Mucosa of stomach (tissue), 1 donor: ENCODE results near the gene PAN2.
"Not testable (repeated sequence)": the region's sequence is repeated elsewhere in the genome, so short reads cannot be mapped to it uniquely, and the experiment has no call there.

Source experiments
- H3K27me3 ChIP-seq: one replicate; pipeline ENCODE4 v1.7.0; 2013; ENCODE audit warnings: mild to moderate bottlenecking, low read length; ENCODE audit not compliant: control insufficient read depth, insufficient read depth
- H3K36me3 ChIP-seq: one replicate; pipeline ENCODE4 v1.7.0; 2013; ENCODE audit warnings: low read length; ENCODE audit not compliant: control insufficient read depth, insufficient read depth
- H3K4me1 ChIP-seq: one replicate; pipeline ENCODE4 v1.7.0; 2013; ENCODE audit warnings: mild to moderate bottlenecking, low read length; ENCODE audit not compliant: control insufficient read depth, insufficient read depth
- H3K4me3 ChIP-seq: one replicate; pipeline ENCODE4 v1.7.0; 2013; ENCODE audit warnings: low read length
- H3K9ac ChIP-seq: one replicate; pipeline ENCODE4 v1.7.0; 2013; ENCODE audit warnings: mild to moderate bottlenecking, low read length, moderate library complexity
- H3K9me3 ChIP-seq: one replicate; pipeline ENCODE4 v1.7.0; 2013; ENCODE audit warnings: mild to moderate bottlenecking, low read length, moderate library complexity; ENCODE audit not compliant: control insufficient read depth
- donor health status: Pancreatic carcinoma.

Gene PAN2

GRCh38 chr12:56337753-56338251 lies 4.0 kb upstream of the PAN2 start:
- H3K9me3 ChIP-seq: no peaks in the 10 kb centered on the region
- H3K9ac ChIP-seq: no peak overlapping the region
- H3K36me3 ChIP-seq: no peaks in the 10 kb centered on the region
- H3K4me3 ChIP-seq: no peak overlapping the region
- no peaks in the 10 kb centered on the region for H3K27me3 ChIP-seq
- H3K4me1 ChIP-seq: peaks cover 6% of the 10 kb centered on the region

GRCh38 chr12:56336361-56337167 lies 2.8 kb upstream of the PAN2 start:
- Histone ChIP-seq H3K9ac (no peak overlapping the region), H3K36me3 (no peaks in the 10 kb centered on the region), H3K4me3 (no peak overlapping the region), H3K27me3 (no peaks in the 10 kb centered on the region), H3K4me1 (peaks cover 10% of the 10 kb centered on the region), H3K9me3 (no peaks in the 10 kb centered on the region)

- H3K9me3 ChIP-seq, H3K27me3 ChIP-seq, H3K36me3 ChIP-seq, H3K9ac ChIP-seq, H3K4me3 ChIP-seq: not testable (repeated sequence)
- peaks cover 10% of the 10 kb centered on the region for H3K4me1 ChIP-seq
Measured at GRCh38 chr12:56335527-56335926, 1.7 kb upstream of the PAN2 start.

- H3K9ac ChIP-seq: peak overlapping the region; percentile 95
- H3K27me3 ChIP-seq: no peaks in the 10 kb centered on the region
- peak overlapping the region; percentile 96 for H3K4me3 ChIP-seq
- no peaks in the 10 kb centered on the region for H3K9me3 ChIP-seq
- no peaks in the 10 kb centered on the region for H3K36me3 ChIP-seq
- H3K4me1 ChIP-seq: peaks cover 10% of the 10 kb centered on the region
Measured at GRCh38 chr12:56334490-56334793, 642 bp upstream of the PAN2 start.

GRCh38 chr12:56333197-56333678 lies 562 bp downstream of the PAN2 start:
- Histone ChIP-seq H3K4me3 (peak overlapping the region; percentile 96), H3K9ac (peak overlapping the region; percentile 95), H3K27me3 (no peaks in the 10 kb centered on the region), H3K36me3 (no peaks in the 10 kb centered on the region), H3K4me1 (peaks cover 16% of the 10 kb centered on the region), H3K9me3 (no peaks in the 10 kb centered on the region)

- H3K27me3 ChIP-seq: no peaks in the 10 kb centered on the region
- peak overlapping the region; percentile 96 for H3K4me3 ChIP-seq
- H3K9ac ChIP-seq: peak overlapping the region; percentile 95
- H3K36me3 ChIP-seq: no peaks in the 10 kb centered on the region
- H3K4me1 ChIP-seq: peaks cover 16% of the 10 kb centered on the region
- no peaks in the 10 kb centered on the region for H3K9me3 ChIP-seq
Measured at GRCh38 chr12:56332512-56333196, 1.1 kb downstream of the PAN2 start.

GRCh38 chr12:56330936-56331490 lies 2.8 kb downstream of the PAN2 start:
- Histone ChIP-seq H3K36me3 (peaks cover 9% of the 10 kb centered on the region), H3K9ac (no peak overlapping the region), H3K4me1 (peaks cover 16% of the 10 kb centered on the region), H3K27me3 (no peaks in the 10 kb centered on the region), H3K9me3 (no peaks in the 10 kb centered on the region), H3K4me3 (no peak overlapping the region)

- Histone ChIP-seq H3K4me1 (peaks cover 6% of the 10 kb centered on the region), H3K9ac (no peak overlapping the region), H3K4me3 (no peak overlapping the region), H3K36me3 (peaks cover 27% of the 10 kb centered on the region), H3K9me3 (no peaks in the 10 kb centered on the region), H3K27me3 (no peaks in the 10 kb centered on the region)
Measured at GRCh38 chr12:56326533-56326932, 7.3 kb downstream of the PAN2 start.

- Histone ChIP-seq H3K27me3 (no peaks in the 10 kb centered on the region), H3K36me3 (peaks cover 27% of the 10 kb centered on the region), H3K9me3 (no peaks in the 10 kb centered on the region), H3K4me3 (no peak overlapping the region), H3K9ac (no peak overlapping the region), H3K4me1 (peaks cover 6% of the 10 kb centered on the region)
Measured at GRCh38 chr12:56326126-56326525, 7.7 kb downstream of the PAN2 start.

- Histone ChIP-seq H3K4me3 (no peak overlapping the region), H3K9ac (no peak overlapping the region), H3K36me3 (peaks cover 27% of the 10 kb centered on the region), H3K9me3 (no peaks in the 10 kb centered on the region), H3K4me1 (peaks cover 6% of the 10 kb centered on the region), H3K27me3 (no peaks in the 10 kb centered on the region)
Measured at GRCh38 chr12:56324206-56324605, 9.6 kb downstream of the PAN2 start.

- not testable (repeated sequence) for H3K4me3 ChIP-seq, H3K4me1 ChIP-seq, H3K9ac ChIP-seq, H3K27me3 ChIP-seq, H3K9me3 ChIP-seq
- peaks cover 28% of the 10 kb centered on the region for H3K36me3 ChIP-seq
Measured at GRCh38 chr12:56321610-56322009, 12.2 kb downstream of the PAN2 start.

- Histone ChIP-seq H3K9ac (no peak overlapping the region), H3K4me1 (no peaks in the 10 kb centered on the region), H3K36me3 (peaks cover 23% of the 10 kb centered on the region), H3K27me3 (no peaks in the 10 kb centered on the region), H3K4me3 (no peak overlapping the region), H3K9me3 (no peaks in the 10 kb centered on the region)
Measured at GRCh38 chr12:56321027-56321426, 12.8 kb downstream of the PAN2 start.
